ENCODE data around the gene THSD4.

DNA sequence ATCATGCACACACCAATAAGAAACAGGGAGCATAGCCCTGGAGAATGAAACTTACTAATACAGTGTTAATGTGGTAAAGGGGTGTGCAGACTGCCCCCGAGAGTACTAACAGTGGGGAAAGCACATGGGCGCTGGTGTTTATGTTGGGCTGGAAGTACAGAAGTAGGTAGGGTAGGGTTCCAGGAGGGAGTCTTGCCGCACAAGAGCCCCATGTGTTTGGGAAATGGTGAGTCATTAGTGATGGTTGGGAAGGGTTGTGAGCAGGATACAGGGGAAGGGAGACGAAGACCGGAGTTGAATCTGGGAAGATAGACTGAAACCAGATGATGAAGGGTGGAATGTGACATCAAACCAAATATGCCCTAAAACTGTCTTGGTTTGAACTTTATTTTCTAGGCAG is 117.1 kb downstream of the THSD4 start:
- no peak for TF ChIP-seq EZH2 (IDR thresholded peaks at IDR 0.05)
- no peak for TF ChIP-seq POLR2AphosphoS5 (IDR thresholded peaks at IDR 0.05; ENCODE audit: borderline replicate concordance, low read depth, low read length)
- no peak for TF ChIP-seq FOXP2 (optimal IDR thresholded peaks at IDR 0.05; ENCODE audit: control extremely low read depth, extremely low read length, insufficient read depth)

Data from SK-N-MC (cell line).